ENCODE data around the gene MMP20.

DNA sequence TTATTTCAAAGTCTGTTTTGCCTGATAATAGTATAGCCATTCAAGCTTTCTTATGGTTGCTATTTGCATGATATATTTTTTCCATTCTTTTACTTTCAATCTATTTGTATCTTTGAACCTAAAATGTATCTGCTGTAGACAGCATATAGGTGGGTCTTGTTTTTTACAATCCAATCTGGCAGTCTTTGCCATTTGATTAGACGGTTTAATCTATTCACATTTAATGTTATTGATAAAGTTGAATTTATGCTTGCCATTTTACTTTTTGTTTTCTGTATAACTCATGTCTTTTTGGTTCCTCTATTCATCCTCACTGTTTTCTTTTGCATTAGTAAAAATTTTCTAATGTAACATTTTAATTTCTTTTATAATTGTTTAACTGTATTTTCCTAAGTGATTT lies 37.4 kb downstream of the MMP20 start:
- no peak for TF ChIP-seq EZH2phosphoT487 (IDR thresholded peaks at IDR 0.05; ENCODE audit: insufficient read depth, low read depth)
- no peak for TF ChIP-seq EZH2 (IDR thresholded peaks at IDR 0.05; ENCODE audit: insufficient read depth, poor library complexity, severe bottlenecking)
